Prostate gland (tissue), 2 donors: ENCODE data around the gene ARL9. TPM values are rescaled to one million over a fixed set of nuclear protein-coding genes. Genes with fewer than 3 reads are reported as not detected.
A peak's percentile ranks its signal among the peaks of the same experiment; 100 is the strongest.

Experiments
- DNase-seq: peaks from one replicate; pipeline ENCODE4 v3.0.0-alpha.2; 2019; ENCODE audit warnings: low spot score
- H3K27ac ChIP-seq, 2 donors: fragments of 200-600 bp; sonication (generic); 2 replicates each; pipeline ENCODE4 v1.5.1; 2017 to 2019
- H3K27me3 ChIP-seq: fragments of 200-600 bp; sonication (generic); replicated peaks from 2 replicates; pipeline ENCODE4 v1.5.1; 2019; ENCODE audit not compliant: insufficient read depth
- H3K36me3 ChIP-seq, 2 donors: fragments of 200-600 bp; sonication (generic); 1 replicate in 1 of 2; 2 replicates in 1 of 2; pipeline versions ENCODE4 v1.5.1 to v1.8.1; 2017 to 2019
- H3K4me1 ChIP-seq: fragments of 200-600 bp; sonication (generic); replicated peaks from 2 replicates; pipeline ENCODE4 v1.5.1; 2019
- H3K4me3 ChIP-seq, 2 donors: fragments of 200-600 bp; sonication (generic); 2 replicates each; pipeline ENCODE4 v1.5.1; 2017 to 2019
- H3K9me3 ChIP-seq: fragments of 200-600 bp; sonication (generic); 2 replicates; pipeline ENCODE4 v1.5.1; 2017
- CTCF ChIP-seq, 4 experiments: fragments of 200-600 bp in 2 of 4; fragments of 450-650 bp in 2 of 4; sonication (generic) in 2 of 4; IDR thresholded peaks; 1 replicate in 3 of 4; 2 replicates in 1 of 4; pipeline ENCODE4 v1.5.1; 2016 to 2019; ENCODE audit warnings: antibody characterized with exemption in 4 of 4, mild to moderate bottlenecking in 2 of 4, moderate library complexity in 2 of 4
- POLR2A ChIP-seq: fragments of 450-650 bp; IDR thresholded peaks from one replicate; pipeline ENCODE4 v1.6.1; 2016; ENCODE audit warnings: antibody characterized with exemption, mild to moderate bottlenecking
- POLR2AphosphoS5 ChIP-seq: sonication (generic); formaldehyde crosslinking; IDR thresholded peaks from one replicate; pipeline ENCODE4 v1.6.1; 2017; ENCODE audit warnings: antibody characterized with exemption
- WGBS: methylation state at CpG from one replicate; pipeline ENCODE4 v1.1.5; 2018; 5-methylcytosine and 5-hydroxymethylcytosine counted together
- intact Hi-C: fragments of 100-400 bp; cut with DNase I; formaldehyde crosslinking; loops from one replicate; pipeline ENCODE4 v1.14.2; 2022
- total RNA-seq, 2 donors: library from RNA; depleted of rRNA; stranded (reverse); fragments of >200 nt; gene quantifications; one replicate each; pipeline ENCODE4 v1.1.0, GENCODE V29; 2016

Gene ARL9
- total RNA-seq, 2 donors from 2014 or later: 0.18 to 0.68 TPM

DNA sequence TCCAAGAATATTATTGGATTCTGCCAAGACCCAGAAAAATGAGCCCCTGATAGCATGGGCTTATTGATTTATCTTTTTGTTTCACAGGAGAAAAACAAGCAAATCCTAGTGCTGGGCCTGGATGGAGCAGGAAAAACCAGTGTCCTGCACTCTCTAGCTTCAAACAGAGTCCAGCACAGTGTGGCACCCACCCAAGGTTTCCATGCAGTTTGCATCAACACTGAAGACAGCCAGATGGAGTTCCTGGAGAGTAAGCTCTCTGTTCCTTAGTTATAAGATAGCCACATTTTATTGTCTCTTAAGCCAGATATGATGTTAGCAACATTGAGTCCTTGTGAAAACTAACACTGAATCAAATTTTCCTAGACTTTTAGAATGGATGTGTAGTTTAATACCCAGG, 5.5 kb downstream of the ARL9 start:
- intact Hi-C loops: no loop called here
- TF ChIP-seq CTCF (IDR thresholded peaks at IDR 0.05) (no peak), POLR2AphosphoS5 (peak; percentile 47)
- Histone ChIP-seq H3K4me1 (no peaks in the 10 kb centered on the region), H3K9me3 (no peaks in the 10 kb centered on the region), H3K27ac (no peak overlapping the region), H3K27me3 (no peaks in the 10 kb centered on the region), H3K4me3 (no peak overlapping the region), H3K36me3 (no peaks in the 10 kb centered on the region)
- DNase-seq: peak; percentile 51

- no peaks in the 10 kb centered on the region for H3K36me3 ChIP-seq
- no peaks in the 10 kb centered on the region for H3K27me3 ChIP-seq
- H3K27ac ChIP-seq: no peak overlapping the region
- 62% methylated on average over 1 of the region's 1 CpG for WGBS
- intact Hi-C loops: no loop called here
- no peak overlapping the region for H3K4me3 ChIP-seq
- no peak for TF ChIP-seq CTCF (IDR thresholded peaks at IDR 0.05)
- TF ChIP-seq POLR2A: no peak
- DNase-seq: no peak
- H3K9me3 ChIP-seq: no peaks in the 10 kb centered on the region
- H3K4me1 ChIP-seq: no peaks in the 10 kb centered on the region
Observed at GRCh38 chr4:56512166-56512565, 6.6 kb downstream of the ARL9 start.

- Histone ChIP-seq H3K36me3 (no peaks in the 10 kb centered on the region), H3K4me3 (no peak overlapping the region), H3K4me1 (no peaks in the 10 kb centered on the region), H3K27me3 (no peaks in the 10 kb centered on the region), H3K9me3 (no peaks in the 10 kb centered on the region), H3K27ac (no peak overlapping the region)
- TF ChIP-seq CTCF (IDR thresholded peaks at IDR 0.05) (no peak), POLR2A (no peak), POLR2AphosphoS5 (no peak)
- intact Hi-C loops: no loop called here
- DNase-seq: no peak
- 67% methylated on average over 2 of the region's 2 CpGs for WGBS
Observed at GRCh38 chr4:56513517-56513916, 7.9 kb downstream of the ARL9 start.

GRCh38 chr4:56530269-56531148, 24.9 kb downstream of the ARL9 start:
- WGBS: 4% methylated on average over 48 of the region's 68 CpGs
- Histone ChIP-seq H3K4me3 (peak overlapping the region; percentile 35 to 41), H3K27ac (no peak overlapping the region), H3K9me3 (no peaks in the 10 kb centered on the region), H3K4me1 (no peaks in the 10 kb centered on the region), H3K36me3 (no peaks in the 10 kb centered on the region), H3K27me3 (no peaks in the 10 kb centered on the region)
- peak; percentile 81 for DNase-seq
- no peak for TF ChIP-seq CTCF (IDR thresholded peaks at IDR 0.05)
- TF ChIP-seq POLR2AphosphoS5: no peak
- TF ChIP-seq POLR2A: no peak
- intact Hi-C loops: no loop called here

- intact Hi-C loops: no loop called here
- H3K27me3 ChIP-seq: no peaks in the 10 kb centered on the region
- 33% methylated on average over 11 of the region's 11 CpGs for WGBS
- no peak for TF ChIP-seq POLR2A
- no peak for TF ChIP-seq POLR2AphosphoS5
- no peak for TF ChIP-seq CTCF (IDR thresholded peaks at IDR 0.05)
- H3K36me3 ChIP-seq: no peaks in the 10 kb centered on the region
- H3K9me3 ChIP-seq: no peaks in the 10 kb centered on the region
- peak overlapping the region; percentile 35 to 41 for H3K4me3 ChIP-seq
- H3K4me1 ChIP-seq: no peaks in the 10 kb centered on the region
- no peak for DNase-seq
- no peak overlapping the region for H3K27ac ChIP-seq
Observed at GRCh38 chr4:56531149-56531770, 25.7 kb downstream of the ARL9 start.
